HG03095 (cell line): ENCODE results near the gene DCUN1D5.

Source experiments
- ATAC-seq: cut with Tn5 transposase; IDR thresholded peaks from one replicate; pipeline ENCODE4 v1.9.1; 2021; ENCODE audit warnings: moderate library complexity; ENCODE audit not compliant: unreplicated experiment

Gene DCUN1D5

DNA sequence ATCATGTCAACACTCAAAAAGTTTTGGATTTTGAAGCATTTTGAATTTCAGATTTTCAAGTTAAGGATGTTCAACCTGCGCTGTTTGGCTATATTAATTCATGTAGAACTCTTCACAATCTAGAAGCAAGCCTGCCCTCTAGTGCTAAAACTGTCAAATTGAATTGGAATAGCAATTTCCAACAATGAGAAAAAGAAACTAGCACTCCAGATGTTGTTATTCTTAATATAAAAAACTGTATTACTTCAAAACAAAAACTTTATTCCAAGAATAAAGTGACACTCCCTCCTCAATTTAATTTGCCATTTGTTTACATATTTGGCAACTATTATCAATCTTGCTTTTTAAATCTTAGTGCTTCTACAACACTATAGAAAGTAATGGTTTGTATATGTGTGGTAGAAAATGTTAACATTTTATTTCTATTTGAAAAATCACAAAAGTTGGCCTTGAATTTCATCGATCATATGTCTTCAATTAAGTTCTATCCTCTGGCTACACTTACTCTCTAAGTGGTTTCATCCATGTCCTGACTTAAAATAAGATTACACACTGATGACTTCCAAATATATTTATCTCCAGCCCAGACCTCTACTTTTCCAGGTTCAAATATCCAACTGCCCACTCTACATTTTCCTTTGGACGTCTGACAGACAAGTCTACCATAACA is 36.6 kb downstream of the DCUN1D5 start:
- peak; percentile 55 for ATAC-seq

DNA sequence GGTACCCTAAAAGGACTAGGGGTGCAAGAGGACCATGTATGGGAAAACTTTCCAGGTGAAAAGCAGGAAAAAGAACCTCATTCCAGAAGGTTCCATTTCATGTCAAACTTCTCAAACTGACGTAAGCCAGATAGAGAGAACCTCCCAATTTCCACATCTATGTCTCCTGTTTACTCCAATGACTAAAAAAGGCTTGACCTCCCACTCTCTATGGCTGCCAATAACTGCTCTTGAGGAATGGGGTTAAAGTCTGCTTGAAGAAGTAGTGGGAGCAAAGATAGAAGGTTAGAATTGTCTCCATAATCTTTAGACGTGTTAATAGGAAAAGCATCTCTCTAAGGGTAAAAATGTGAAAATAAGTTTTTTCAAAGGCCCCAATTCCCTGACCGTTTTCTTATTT is 38.0 kb downstream of the DCUN1D5 start:
- ATAC-seq = no peak

DNA sequence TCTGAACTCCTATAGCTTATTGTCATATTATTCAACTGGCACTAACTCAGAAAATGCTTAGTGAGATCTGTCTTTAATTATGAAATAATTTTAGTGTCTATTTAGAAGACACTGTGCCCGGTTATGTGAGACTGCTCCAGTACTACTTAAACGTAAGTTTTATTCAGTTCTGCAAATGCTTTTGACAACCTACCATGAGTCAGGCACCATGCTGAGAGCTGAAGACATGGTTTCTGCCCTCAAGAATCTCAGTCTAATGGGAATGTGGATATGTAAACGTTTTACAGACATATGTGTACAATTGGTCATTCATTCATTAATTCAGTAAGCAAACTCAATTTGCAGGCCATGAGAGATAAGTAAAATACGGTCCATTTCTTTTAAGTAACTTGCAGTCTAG is 40.0 kb downstream of the DCUN1D5 start:
- ATAC-seq = no peak

DNA sequence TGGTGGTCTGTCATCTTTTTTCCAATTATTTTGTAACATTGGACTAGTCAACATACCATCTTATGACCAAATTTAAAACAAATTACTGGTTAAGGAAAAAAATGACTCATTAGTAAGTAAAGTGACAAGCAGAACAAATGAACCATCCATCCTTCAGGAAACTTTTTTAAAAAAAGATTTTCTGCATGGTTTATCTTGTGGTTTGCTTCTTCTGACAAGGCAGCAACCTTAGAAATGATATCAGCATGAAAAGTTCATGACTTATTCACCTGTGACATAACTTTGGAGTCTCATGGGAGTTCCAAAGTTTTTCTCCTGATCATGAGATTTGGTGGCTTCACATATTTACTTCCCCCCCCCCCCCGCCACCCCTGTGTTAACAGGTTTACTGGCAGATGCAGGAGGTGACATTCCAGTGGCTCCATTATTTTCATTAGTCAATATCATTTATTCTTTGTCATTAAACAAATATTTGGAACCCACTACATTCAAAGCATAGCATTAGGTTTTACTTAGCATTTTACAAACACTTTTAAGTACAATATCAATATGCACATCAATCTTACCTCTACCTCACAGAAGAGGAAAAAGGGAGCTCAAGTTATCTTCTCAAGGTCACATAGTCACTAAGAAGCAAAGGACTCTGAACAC is 40.7 kb downstream of the DCUN1D5 start:
- ATAC-seq = no peak

DNA sequence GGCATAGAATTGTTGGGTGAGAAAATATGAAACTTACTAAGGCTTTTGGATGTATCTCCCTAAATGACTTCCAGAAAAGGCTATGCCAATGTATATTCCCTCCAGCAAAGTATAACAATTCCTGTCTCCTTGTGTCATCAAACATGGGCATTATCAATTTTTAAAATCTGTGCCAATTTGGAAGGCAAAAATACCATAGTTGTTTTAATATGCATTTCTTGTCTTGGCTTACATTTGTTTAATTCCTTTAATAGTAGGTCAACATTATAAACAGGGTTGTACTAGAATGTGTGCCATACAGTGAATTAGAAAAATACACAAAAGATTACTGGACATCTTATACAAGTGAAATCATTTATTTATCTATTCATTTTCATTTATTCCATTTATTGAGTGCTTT is 41.6 kb downstream of the DCUN1D5 start:
- ATAC-seq = no peak

DNA sequence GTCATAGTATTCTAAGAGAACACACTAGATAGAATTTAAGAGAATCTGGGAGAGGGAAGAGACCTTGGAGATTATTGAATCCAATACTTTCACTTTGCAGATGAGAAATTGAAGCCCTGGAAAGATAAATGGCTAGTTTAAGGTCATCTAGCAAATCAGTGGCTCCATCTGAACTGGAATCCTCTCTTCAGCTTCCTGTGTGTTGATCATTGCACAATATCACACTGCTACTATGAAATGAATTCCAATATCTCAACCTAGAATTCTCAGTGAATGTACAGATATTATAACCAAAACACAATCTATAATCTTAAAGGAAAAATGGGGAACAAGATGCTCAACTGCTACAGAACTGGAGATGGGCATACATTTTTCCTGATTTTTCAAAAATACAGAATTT is 44.1 kb downstream of the DCUN1D5 start:
- ATAC-seq = no peak

DNA sequence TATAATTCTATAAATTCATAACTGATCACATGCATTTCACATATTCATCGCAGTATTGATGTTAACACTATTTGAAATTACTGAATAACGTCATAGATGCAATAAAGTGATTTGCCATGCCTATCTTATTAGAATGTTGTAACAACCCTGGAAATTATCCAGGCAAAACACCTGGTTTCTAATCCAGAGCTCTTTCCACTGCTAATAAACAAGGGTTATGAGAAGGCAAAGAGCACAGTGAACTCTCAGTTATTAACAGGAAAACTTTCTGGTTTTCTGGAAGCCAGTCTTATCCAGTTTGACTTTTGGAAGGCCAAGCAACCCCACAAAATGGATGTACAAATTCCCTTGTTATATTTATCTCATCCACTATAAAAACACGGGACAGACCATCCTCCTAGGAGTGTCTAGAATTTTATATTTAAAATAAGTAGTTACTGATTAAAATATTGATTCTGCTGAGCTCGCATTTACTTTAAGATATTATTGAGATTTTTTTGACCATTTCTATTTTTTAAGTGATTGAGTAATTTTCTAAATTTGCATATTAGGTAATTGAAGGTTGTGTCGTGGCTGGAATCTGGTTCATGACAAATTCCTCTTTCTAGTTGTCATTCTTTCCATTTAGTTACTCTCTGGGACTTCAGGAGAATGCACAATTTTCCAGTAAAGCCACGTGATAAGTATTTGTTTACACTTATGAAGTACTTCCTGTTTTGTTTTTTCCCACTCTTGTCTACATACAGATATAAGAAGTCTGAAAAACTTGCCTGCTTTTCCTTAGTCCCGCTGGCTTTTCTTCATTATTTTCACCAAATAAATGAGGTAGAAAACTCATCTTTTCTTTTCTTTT is 47.9 kb downstream of the DCUN1D5 start:
- ATAC-seq = no peak

DNA sequence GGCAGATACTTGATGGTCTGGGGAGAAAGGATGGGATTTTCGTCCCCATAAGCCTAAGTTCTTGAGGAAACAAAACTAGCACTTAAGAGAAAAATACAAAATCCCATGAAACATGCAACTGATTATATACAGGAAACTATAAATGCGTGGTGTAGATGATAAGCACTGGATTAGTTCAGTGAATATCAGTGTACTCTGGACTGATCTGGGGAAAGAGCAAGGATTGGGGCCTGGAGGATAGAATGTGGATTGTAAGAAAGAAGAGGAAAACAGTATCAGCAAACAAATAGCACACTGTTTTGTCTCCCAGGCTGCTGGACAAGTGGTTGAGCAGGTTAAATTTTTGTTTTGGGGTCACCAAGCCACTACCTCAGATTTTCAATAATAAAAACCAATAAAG is 49.8 kb downstream of the DCUN1D5 start:
- no peak for ATAC-seq

DNA sequence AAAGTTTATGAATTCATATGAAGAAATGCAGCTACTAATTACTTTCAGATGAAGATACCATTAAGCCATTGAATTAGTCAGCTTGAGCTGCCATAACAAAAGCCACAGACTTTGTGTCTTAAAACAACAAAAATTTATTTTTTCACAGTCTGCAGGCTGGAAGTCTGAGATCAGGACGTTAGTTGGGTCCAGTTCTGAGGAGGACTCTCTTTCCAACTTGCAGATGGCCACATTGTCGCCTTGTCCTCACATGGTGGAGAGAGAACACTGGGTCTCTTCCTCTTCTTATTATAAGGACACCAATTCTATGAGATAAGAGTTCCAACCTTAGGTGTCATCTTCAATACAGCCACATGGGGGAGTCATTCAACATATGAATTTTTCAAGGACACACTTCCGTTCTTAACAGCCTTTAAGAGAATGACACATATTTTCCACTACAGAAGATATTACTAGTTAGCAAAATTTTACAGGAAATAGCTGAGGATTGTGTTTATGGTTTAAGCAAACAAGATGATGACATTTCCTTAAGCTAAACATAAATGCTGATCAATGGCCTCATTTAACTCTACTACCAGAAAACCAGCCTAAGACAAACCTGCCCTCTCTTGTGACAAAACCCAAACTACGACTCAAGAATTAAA is 56.0 kb downstream of the DCUN1D5 start:
- ATAC-seq = peak; percentile 97

DNA sequence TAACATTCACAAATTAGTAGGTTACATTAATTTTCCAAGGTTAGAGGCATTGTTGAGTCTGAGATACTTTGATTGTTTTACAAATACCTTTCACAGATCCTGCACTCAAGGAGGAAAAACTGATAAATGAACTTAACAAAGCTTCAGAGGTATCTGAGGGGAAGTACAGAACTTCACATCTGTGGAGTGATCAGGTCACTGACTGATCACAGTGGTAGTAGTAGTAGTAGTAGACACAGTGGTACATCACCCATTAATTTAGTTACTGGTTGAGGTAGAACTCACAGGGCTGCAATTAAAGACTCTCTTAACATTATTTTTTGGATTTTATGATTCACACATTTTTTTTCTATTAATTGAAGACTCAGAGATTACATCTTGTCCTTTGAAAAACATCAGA is 56.7 kb downstream of the DCUN1D5 start:
- ATAC-seq = no peak

DNA sequence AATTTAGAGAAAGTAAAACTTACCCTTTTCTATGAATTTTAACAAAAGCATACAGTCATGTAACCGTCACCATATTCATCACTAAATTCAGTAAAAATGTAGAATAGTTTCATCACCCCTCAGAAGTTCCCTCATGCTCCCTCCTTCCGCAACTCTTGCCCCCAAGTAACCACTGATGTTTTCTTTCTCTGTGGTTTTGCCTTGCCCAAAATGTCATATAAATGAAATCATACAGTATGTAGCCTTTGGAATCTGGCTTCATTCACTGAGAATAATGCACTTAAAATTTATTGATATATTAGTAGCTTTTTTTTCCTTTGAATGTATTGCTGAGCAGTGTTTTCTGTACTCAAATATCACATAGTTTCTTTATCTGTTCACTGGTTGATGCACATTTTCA is 60.1 kb downstream of the DCUN1D5 start:
- ATAC-seq = no peak

DNA sequence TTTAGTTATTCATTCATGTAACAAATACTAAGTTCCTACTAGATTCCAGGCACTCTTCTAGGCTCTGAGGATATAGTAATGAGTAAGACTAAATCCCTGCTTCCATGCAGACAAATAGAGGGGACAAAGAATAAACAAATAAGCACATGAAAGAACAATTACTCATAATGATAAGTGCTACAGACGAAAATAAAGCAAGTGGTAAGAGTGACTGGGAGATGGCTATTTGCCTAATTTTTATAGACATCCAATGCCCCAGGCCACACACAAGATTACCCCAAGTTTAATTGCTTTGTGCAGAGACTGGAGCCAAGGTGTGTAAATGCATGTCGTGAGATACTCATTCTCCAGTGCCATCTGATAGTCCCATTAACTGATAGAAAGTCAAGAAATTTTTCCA is 62.6 kb downstream of the DCUN1D5 start:
- ATAC-seq = no peak

DNA sequence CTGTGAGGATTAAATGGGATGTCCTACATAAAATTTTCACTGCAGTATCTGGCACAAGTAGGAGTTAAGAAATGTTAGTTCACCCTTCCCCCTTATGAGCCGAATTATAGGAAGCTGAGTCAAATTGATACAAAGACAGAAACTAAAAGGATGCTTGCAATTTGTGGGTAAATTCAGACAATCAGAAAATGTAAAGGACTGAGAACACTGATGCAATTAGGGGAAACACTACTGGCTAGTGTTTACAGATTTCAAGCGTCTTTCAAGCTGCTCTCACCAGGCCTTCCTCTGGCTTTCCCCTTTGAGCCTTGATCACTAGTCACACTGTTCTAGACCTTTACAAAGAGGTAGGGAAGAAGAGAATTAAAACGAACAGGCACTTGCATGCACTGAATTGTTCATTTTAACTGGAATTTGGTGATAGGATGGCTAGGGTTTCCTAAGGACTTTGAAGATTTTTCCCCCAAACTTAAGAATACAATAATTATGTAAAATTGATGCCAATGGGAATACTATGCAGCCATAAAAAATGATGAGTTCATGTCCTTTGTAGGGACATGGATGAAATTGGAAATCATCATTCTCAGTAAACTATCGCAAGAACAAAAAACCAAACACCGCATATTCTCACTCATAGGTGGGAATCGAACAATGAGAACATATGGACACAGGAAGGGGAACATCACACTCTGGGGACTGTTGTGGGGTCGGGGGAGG is 63.5 kb downstream of the DCUN1D5 start:
- peak; percentile 96 for ATAC-seq

DNA sequence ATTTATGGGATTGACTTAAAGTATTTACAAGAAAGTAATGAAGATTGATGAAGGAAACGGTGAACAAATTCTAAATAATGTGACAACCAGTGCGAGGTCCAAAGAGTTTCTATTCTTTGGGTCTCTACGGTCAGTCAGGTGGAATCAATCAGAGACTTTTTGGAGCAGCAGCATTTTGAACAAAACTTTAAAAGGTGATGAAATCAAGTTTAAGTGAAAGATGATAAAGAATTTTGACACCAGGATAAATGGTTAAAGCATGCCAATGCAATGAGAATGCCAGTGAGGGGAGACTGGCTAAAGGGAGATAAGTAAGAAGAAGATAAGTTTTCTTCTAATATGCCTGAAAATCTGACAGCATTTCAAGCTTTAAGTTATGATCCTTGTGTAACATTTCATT is 67.9 kb downstream of the DCUN1D5 start:
- ATAC-seq = no peak

DNA sequence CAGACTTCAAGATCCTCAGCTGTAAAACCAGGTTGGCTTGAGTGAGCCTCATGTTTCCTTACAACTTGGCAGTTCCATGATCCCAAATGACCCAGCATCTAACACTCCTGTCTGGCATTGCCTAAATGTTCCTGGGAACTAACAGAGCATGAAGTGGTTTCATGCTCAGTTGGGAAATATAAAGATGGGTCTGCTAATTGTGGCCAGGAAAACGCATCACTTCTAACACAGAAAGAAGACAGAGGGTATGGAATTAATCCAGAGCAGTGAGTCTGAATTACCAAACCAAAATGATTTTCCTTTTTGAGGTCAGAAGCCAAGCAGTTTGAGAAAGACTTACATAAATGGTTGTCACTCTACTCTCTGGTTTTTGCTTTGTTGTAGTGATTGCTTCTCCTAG is 75.9 kb downstream of the DCUN1D5 start:
- ATAC-seq = no peak

DNA sequence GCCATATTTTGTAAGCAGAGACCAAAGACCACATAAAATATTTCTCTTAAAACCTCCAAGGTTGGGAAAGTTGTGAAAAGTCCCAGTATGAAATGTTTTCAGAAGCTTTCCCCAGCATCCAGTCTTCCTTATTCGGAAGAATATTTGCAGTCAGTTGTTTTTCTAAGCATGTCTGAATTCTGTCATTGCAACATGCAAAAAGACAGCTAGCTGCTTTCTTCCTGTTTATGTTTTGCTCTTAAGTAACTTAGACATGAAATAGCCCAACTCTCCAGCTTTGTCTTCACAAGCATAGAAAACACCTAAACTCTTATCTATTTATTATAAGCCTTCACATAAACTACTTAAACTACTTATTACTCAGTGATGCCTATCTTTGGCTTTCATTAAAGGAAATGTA is 78.5 kb downstream of the DCUN1D5 start:
- ATAC-seq = no peak
